ENCODE data around the gene STRAP.

The STRAP gene

GRCh38 chr12:15882118-15882971, at the start of gene STRAP:
STRAP (plus strand) TSS chr12:15882387; CDS start chr12:15882708, 321 bp downstream.
- DNase-seq, result peak; percentile 80

- DNase-seq, result no peak
Observed at GRCh38 chr12:15834575-15834974, 47.6 kb upstream of the STRAP start.

- no peak for DNase-seq
Observed at GRCh38 chr12:15837141-15837790, 44.9 kb upstream of the STRAP start.

- DNase-seq, result no peak
Observed at GRCh38 chr12:15839041-15839440, 43.1 kb upstream of the STRAP start.

GRCh38 chr12:15839682-15840081, 42.5 kb upstream of the STRAP start:
- no peak for DNase-seq

GRCh38 chr12:15842108-15842507, 40.1 kb upstream of the STRAP start:
- DNase-seq, result no peak

GRCh38 chr12:15846887-15847286, 35.3 kb upstream of the STRAP start:
- no peak for DNase-seq

GRCh38 chr12:15848606-15849005, 33.6 kb upstream of the STRAP start:
- no peak for DNase-seq

- no peak for DNase-seq
Observed at GRCh38 chr12:15851045-15851620, 31.1 kb upstream of the STRAP start.

- no peak for DNase-seq
Observed at GRCh38 chr12:15851919-15852318, 30.3 kb upstream of the STRAP start.

GRCh38 chr12:15852383-15852782, 29.8 kb upstream of the STRAP start:
- no peak for DNase-seq

- no peak for DNase-seq
Observed at GRCh38 chr12:15853877-15854276, 28.3 kb upstream of the STRAP start.

- DNase-seq, result no peak
Observed at GRCh38 chr12:15854916-15855315, 27.3 kb upstream of the STRAP start.

- no peak for DNase-seq
Observed at GRCh38 chr12:15855646-15856045, 26.5 kb upstream of the STRAP start.

GRCh38 chr12:15856097-15856982, 25.8 kb upstream of the STRAP start:
- no peak for DNase-seq

- DNase-seq, result no peak
Observed at GRCh38 chr12:15858353-15858752, 23.8 kb upstream of the STRAP start.

GRCh38 chr12:15859116-15859515, 23.1 kb upstream of the STRAP start:
- DNase-seq, result no peak

GRCh38 chr12:15861404-15861803, 20.8 kb upstream of the STRAP start:
- DNase-seq, result no peak

- no peak for DNase-seq
Observed at GRCh38 chr12:15862840-15863239, 19.3 kb upstream of the STRAP start.

- no peak for DNase-seq
Observed at GRCh38 chr12:15863372-15863771, 18.8 kb upstream of the STRAP start.

- no peak for DNase-seq
Observed at GRCh38 chr12:15863984-15864383, 18.2 kb upstream of the STRAP start.

- DNase-seq, result no peak
Observed at GRCh38 chr12:15868186-15868585, 14.0 kb upstream of the STRAP start.

GRCh38 chr12:15873556-15873955, 8.6 kb upstream of the STRAP start:
- DNase-seq, result no peak

Measured in GOT3 (cell line).